Thyroid gland (tissue), 4 donors: ENCODE results near the gene HIPK2. TPM values are rescaled to one million over a fixed set of nuclear protein-coding genes. Genes with fewer than 3 reads are reported as not detected.

Experiments
- DNase-seq, 2 donors: peaks; one replicate each; pipeline ENCODE4 v3.0.0-alpha.2; 2019
- H3K27ac ChIP-seq, 3 donors: fragments of 200-600 bp; sonication (generic); 1 replicate in 2 of 3; 2 replicates in 1 of 3; pipeline ENCODE4 v1.5.1; 2016 to 2019; ENCODE audit warnings: mild to moderate bottlenecking in 1 of 3, moderate library complexity in 1 of 3
- H3K27me3 ChIP-seq: fragments of 200-600 bp; sonication (generic); one replicate; pipeline ENCODE4 v1.5.1; 2019
- H3K36me3 ChIP-seq, 2 donors: fragments of 200-600 bp; sonication (generic); one replicate each; pipeline ENCODE4 v1.5.1; 2016 to 2019
- H3K4me1 ChIP-seq, 2 donors: fragments of 200-600 bp; sonication (generic); one replicate each; pipeline ENCODE4 v1.5.1; 2017 to 2019
- H3K4me3 ChIP-seq, 3 donors: fragments of 200-600 bp; sonication (generic); replicated peaks in 1 of 3; 1 replicate in 2 of 3; 2 replicates in 1 of 3; pipeline ENCODE4 v1.5.1; 2016; ENCODE audit warnings: mild to moderate bottlenecking in 1 of 3
- H3K9me3 ChIP-seq: fragments of 200-600 bp; sonication (generic); one replicate; pipeline ENCODE4 v1.5.1; 2017
- POLR2A ChIP-seq, 2 donors: fragments of 450-650 bp; IDR thresholded peaks; one replicate each; pipeline ENCODE4 v1.6.1; 2017; ENCODE audit warnings: antibody characterized with exemption in 2 of 2, mild to moderate bottlenecking in 2 of 2, moderate library complexity in 1 of 2
- WGBS, 2 donors: methylation state at CpG; one replicate each; pipeline ENCODE4 v1.1.5; 2017; 5-methylcytosine and 5-hydroxymethylcytosine counted together
- intact Hi-C: fragments of 100-400 bp; cut with DNase I; formaldehyde crosslinking; loops from one replicate; pipeline ENCODE4 v1.15.1; 2023
- total RNA-seq, 4 donors: library from RNA; depleted of rRNA; stranded (reverse); fragments of >200 nt; gene quantifications; one replicate each; pipeline ENCODE4 v1.2.3, GENCODE V29; 2016
- TF ChIP-seq, protein P1 (sequence below), 6 experiments: fragments of 200-600 bp in 3 of 6; fragments of 450-650 bp in 3 of 6; sonication (generic) in 3 of 6; IDR thresholded peaks; one replicate each; pipeline ENCODE4 v1.5.1; 2016 to 2019; ENCODE audit warnings: antibody characterized with exemption in 6 of 6, mild to moderate bottlenecking in 2 of 6, inconsistent platforms in 1 of 6, moderate library complexity in 1 of 6

HIPK2 gene
- total RNA-seq, 4 donors from 2014 or later: 31.3 to 58.5 (median 41.0) TPM

GRCh38 chr7:139582671-139583155, 195.1 kb downstream of the HIPK2 start:
- WGBS, 2 donors: 92 to 94% methylated on average over 13 to 14 of the region's 14 CpGs
- no peaks in the 10 kb centered on the region for H3K4me1 ChIP-seq
- H3K27ac ChIP-seq: no peak overlapping the region
- no peaks in the 10 kb centered on the region for H3K27me3 ChIP-seq
- H3K4me3 ChIP-seq: no peak overlapping the region
- intact Hi-C loops: no loop called here
- TF ChIP-seq POLR2A (IDR thresholded peaks at IDR 0.05): no peak
- TF ChIP-seq, protein P1, sequence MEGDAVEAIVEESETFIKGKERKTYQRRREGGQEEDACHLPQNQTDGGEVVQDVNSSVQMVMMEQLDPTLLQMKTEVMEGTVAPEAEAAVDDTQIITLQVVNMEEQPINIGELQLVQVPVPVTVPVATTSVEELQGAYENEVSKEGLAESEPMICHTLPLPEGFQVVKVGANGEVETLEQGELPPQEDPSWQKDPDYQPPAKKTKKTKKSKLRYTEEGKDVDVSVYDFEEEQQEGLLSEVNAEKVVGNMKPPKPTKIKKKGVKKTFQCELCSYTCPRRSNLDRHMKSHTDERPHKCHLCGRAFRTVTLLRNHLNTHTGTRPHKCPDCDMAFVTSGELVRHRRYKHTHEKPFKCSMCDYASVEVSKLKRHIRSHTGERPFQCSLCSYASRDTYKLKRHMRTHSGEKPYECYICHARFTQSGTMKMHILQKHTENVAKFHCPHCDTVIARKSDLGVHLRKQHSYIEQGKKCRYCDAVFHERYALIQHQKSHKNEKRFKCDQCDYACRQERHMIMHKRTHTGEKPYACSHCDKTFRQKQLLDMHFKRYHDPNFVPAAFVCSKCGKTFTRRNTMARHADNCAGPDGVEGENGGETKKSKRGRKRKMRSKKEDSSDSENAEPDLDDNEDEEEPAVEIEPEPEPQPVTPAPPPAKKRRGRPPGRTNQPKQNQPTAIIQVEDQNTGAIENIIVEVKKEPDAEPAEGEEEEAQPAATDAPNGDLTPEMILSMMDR (IDR thresholded peaks at IDR 0.05): no peak
- peaks cover 29 to 35% of the 10 kb centered on the region in 2 donors for H3K36me3 ChIP-seq
- H3K9me3 ChIP-seq: no peaks in the 10 kb centered on the region
- no peak for DNase-seq

DNA sequence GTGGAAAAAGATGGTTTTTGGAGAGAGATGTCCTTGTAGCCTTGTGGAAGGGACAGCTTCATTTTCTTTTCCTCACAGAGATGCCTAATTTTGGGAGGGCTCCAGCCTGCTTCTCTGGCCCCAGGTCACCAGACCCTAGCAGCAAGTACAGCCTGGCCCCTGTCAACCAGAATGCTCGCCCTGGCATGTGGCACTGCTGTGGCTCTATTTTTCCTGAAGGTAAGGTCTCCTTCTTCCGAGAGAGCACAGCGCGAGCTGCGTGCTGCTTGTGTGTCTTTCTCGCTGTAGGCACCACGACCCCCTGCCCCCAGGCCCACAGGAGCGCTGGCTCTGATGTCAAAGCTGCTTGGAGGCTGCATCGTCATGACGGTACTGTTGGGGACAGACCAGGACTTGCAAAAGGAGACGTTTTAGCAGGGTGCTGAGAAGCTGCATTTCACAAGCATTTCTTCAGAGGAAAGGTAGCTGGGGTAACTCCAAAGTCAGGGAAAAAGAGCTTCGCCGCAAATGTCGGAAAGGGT, 195.6 kb downstream of the HIPK2 start:
- Histone ChIP-seq H3K4me1 (no peaks in the 10 kb centered on the region), H3K4me3 (no peak overlapping the region), H3K27me3 (no peaks in the 10 kb centered on the region), H3K36me3 (peaks cover 29 to 35% of the 10 kb centered on the region in 2 donors), H3K27ac (no peak overlapping the region), H3K9me3 (no peaks in the 10 kb centered on the region)
- intact Hi-C loops: no loop called here
- WGBS, 2 donors: 93 to 96% methylated on average over 13 of the region's 14 CpGs
- TF ChIP-seq, protein P1 (IDR thresholded peaks at IDR 0.05): no peak
- no peak for TF ChIP-seq POLR2A (IDR thresholded peaks at IDR 0.05)
- no peak for DNase-seq

GRCh38 chr7:139580435-139580834, 197.4 kb downstream of the HIPK2 start:
- TF ChIP-seq, protein P1 (IDR thresholded peaks at IDR 0.05): no peak
- TF ChIP-seq POLR2A (IDR thresholded peaks at IDR 0.05): no peak
- Histone ChIP-seq H3K27me3 (no peaks in the 10 kb centered on the region), H3K4me3 (no peak overlapping the region), H3K27ac (no peak overlapping the region), H3K36me3 (peaks cover 29 to 35% of the 10 kb centered on the region in 2 donors), H3K9me3 (no peaks in the 10 kb centered on the region), H3K4me1 (no peaks in the 10 kb centered on the region)
- intact Hi-C loops: no loop called here
- WGBS, 2 donors: 89 to 100% methylated on average over 3 of the region's 3 CpGs
- DNase-seq: no peak

DNA sequence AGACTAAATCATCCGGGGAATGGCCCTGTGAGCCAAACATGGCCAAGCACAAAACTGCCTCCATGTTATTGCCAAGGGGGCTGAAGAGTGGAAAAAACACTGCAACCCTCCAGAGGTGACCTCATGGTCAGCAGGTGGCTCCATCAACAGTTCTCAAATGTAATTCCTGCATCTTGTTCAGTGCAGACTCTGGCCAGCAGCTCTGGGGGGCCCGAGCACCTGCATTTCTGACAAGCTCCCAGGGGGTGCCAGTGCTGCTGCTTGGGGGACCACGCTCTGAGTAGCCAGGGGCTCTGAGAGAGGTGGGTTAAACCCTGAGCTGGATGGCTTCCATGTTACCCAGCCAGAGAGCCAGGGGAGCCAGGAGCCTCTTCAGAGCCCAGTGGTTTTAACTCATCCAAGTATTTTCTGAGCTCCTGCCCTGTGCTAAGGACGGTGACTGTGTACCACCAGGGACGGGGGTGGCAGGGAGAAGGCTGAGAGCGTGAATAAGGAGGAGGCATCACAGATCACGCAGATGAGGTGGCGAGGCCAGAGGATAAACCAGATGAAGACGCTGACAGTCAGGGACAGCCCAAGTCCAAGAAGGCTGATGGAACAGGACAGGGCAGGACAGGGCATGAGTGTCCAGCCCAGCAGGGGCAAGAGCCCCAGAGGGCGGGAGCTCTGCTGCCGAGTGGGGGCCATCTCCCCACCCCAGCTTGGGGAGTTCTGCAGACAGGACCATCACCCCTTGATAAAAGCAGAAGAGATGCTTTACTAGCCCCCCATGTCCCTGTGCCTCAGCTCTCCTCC, 201.4 kb downstream of the HIPK2 start:
- Histone ChIP-seq H3K27ac (no peak overlapping the region), H3K9me3 (no peaks in the 10 kb centered on the region), H3K4me1 (no peaks in the 10 kb centered on the region), H3K27me3 (no peaks in the 10 kb centered on the region), H3K36me3 (peaks cover 22 to 26% of the 10 kb centered on the region in 2 donors), H3K4me3 (no peak overlapping the region)
- intact Hi-C loops: no loop called here
- no peak for TF ChIP-seq POLR2A (IDR thresholded peaks at IDR 0.05)
- TF ChIP-seq, protein P1 (IDR thresholded peaks at IDR 0.05): no peak
- DNase-seq: no peak
- WGBS, 2 donors: 94 to 95% methylated on average over 11 of the region's 11 CpGs

DNA sequence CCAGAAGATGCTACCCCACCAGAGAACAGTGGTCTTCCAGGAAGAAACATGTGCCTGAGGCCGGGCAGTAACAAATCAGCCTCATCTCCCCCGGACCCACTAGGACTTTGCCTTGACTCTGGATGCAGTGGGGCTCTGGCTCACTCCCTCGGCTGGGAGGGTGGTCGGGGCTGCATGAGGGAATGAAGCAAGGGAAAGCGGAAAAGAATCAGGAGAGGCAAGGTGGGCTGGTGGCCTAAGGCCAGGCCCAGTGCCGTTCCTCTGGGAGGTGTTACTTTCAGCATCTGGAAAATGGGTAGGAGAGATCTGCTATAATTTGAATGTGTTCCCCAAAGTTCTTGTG, 202.5 kb downstream of the HIPK2 start:
- intact Hi-C loops: no loop called here
- no peak overlapping the region for H3K27ac ChIP-seq
- H3K4me1 ChIP-seq: no peaks in the 10 kb centered on the region
- H3K9me3 ChIP-seq: no peaks in the 10 kb centered on the region
- H3K36me3 ChIP-seq: peaks cover 18 to 19% of the 10 kb centered on the region in 2 donors
- no peak for DNase-seq
- no peaks in the 10 kb centered on the region for H3K27me3 ChIP-seq
- WGBS, 2 donors: 96 to 98% methylated on average over 6 of the region's 6 CpGs
- TF ChIP-seq POLR2A (IDR thresholded peaks at IDR 0.05): no peak
- TF ChIP-seq, protein P1 (IDR thresholded peaks at IDR 0.05): no peak
- H3K4me3 ChIP-seq: no peak overlapping the region
